ENCODE measurements around the gene LCAT. TPM values are rescaled to one million over a fixed set of nuclear protein-coding genes. Genes with fewer than 3 reads are reported as not detected.

Gene LCAT
- total RNA-seq, 1 donor from 2014 or later, result 73.8 TPM

DNA sequence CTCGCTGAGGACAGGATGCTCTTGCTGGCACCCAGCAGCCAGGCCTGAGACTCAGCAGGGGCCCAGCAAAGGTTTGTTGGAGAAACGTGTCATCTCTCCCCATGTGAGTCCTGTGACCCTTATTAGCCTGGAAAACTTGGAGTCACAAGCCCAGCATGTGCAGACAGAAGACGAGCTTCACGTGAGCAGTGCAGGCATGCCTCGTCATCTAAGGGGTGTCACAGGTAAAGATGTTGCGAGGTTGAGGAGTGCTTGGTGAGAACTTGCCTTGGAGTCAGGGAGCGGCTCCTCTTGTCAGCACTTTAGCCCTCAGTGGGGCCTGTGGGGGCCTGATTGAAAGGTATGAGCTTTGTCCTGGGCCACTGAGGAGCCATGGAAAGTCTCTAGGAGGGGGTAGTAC, 10.1 kb downstream of the LCAT start:
- H3K36me3 Mint-ChIP-seq, result no peaks in the 10 kb centered on the region
- DNase-seq (ENCODE audit: low spot score in 2 of 2, unreplicated experiment in 2 of 2), result no peak
- H3K27me3 Mint-ChIP-seq (ENCODE audit: low read depth), result no peaks in the 10 kb centered on the region
- TF ChIP-seq, protein P1, sequence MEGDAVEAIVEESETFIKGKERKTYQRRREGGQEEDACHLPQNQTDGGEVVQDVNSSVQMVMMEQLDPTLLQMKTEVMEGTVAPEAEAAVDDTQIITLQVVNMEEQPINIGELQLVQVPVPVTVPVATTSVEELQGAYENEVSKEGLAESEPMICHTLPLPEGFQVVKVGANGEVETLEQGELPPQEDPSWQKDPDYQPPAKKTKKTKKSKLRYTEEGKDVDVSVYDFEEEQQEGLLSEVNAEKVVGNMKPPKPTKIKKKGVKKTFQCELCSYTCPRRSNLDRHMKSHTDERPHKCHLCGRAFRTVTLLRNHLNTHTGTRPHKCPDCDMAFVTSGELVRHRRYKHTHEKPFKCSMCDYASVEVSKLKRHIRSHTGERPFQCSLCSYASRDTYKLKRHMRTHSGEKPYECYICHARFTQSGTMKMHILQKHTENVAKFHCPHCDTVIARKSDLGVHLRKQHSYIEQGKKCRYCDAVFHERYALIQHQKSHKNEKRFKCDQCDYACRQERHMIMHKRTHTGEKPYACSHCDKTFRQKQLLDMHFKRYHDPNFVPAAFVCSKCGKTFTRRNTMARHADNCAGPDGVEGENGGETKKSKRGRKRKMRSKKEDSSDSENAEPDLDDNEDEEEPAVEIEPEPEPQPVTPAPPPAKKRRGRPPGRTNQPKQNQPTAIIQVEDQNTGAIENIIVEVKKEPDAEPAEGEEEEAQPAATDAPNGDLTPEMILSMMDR (IDR thresholded peaks at IDR 0.05; ENCODE audit: unreplicated experiment), result no peak
- H3K9me3 Mint-ChIP-seq, result no peaks in the 10 kb centered on the region
- peaks cover 20% of the 10 kb centered on the region for H3K4me1 Mint-ChIP-seq
- H3K27ac Mint-ChIP-seq, result no peak overlapping the region
- H3K4me3 Mint-ChIP-seq, result no peak overlapping the region

- peaks cover 2% of the 10 kb centered on the region for H3K36me3 Mint-ChIP-seq
- TF ChIP-seq, protein P1 (IDR thresholded peaks at IDR 0.05; ENCODE audit: unreplicated experiment), result no peak
- H3K4me1 Mint-ChIP-seq, result peaks cover 19% of the 10 kb centered on the region
- H3K9me3 Mint-ChIP-seq, result no peaks in the 10 kb centered on the region
- no peak for DNase-seq (ENCODE audit: low spot score in 2 of 2, unreplicated experiment in 2 of 2)
- no peak overlapping the region for H3K27ac Mint-ChIP-seq
- no peak overlapping the region for H3K4me3 Mint-ChIP-seq
- H3K27me3 Mint-ChIP-seq (ENCODE audit: low read depth), result no peaks in the 10 kb centered on the region
These were observed 11.5 kb downstream of the LCAT start for GRCh38 chr16:67932462-67932840.

GRCh38 chr16:67931712-67932461, 12.0 kb downstream of the LCAT start, which contains the start of gene CTRL:
Gene CTRL (minus strand): TSS chr16:67931862. CDS start chr16:67931852, 10 bp downstream.
- Mint-ChIP-seq H3K9me3 (no peaks in the 10 kb centered on the region), H3K4me1 (peaks cover 14% of the 10 kb centered on the region), H3K4me3 (no peak within 1 kb of the TSS), H3K36me3 (peaks cover 2% of the 10 kb centered on the region), H3K27ac (no peak within 1 kb of the TSS), H3K27me3 (ENCODE audit: low read depth) (no peaks in the 10 kb centered on the region)
- no peak for DNase-seq (ENCODE audit: low spot score in 2 of 2, unreplicated experiment in 2 of 2)
- TF ChIP-seq, protein P1 (IDR thresholded peaks at IDR 0.05; ENCODE audit: unreplicated experiment), result no peak

- no peak for DNase-seq (ENCODE audit: low spot score in 2 of 2, unreplicated experiment in 2 of 2)
- no peak overlapping the region for H3K4me3 Mint-ChIP-seq
- no peaks in the 10 kb centered on the region for H3K27me3 Mint-ChIP-seq (ENCODE audit: low read depth)
- peaks cover 2% of the 10 kb centered on the region for H3K36me3 Mint-ChIP-seq
- TF ChIP-seq, protein P1 (IDR thresholded peaks at IDR 0.05; ENCODE audit: unreplicated experiment), result no peak
- H3K4me1 Mint-ChIP-seq, result peaks cover 10% of the 10 kb centered on the region
- H3K9me3 Mint-ChIP-seq, result no peaks in the 10 kb centered on the region
- no peak overlapping the region for H3K27ac Mint-ChIP-seq
These were observed 13.2 kb downstream of the LCAT start for GRCh38 chr16:67930678-67931211.

- peaks cover 6% of the 10 kb centered on the region for H3K4me1 Mint-ChIP-seq
These were observed 13.7 kb downstream of the LCAT start for GRCh38 chr16:67930191-67930590.

More at GRCh38 chr16:67930191-67930590, 13.7 kb downstream of the LCAT start:
- Mint-ChIP-seq H3K36me3 (peaks cover 2% of the 10 kb centered on the region), H3K9me3 (no peaks in the 10 kb centered on the region), H3K4me3 (no peak overlapping the region), H3K27me3 (ENCODE audit: low read depth) (no peaks in the 10 kb centered on the region), H3K27ac (no peak overlapping the region)
- TF ChIP-seq, protein P1 (IDR thresholded peaks at IDR 0.05; ENCODE audit: unreplicated experiment), result no peak
- no peak for DNase-seq (ENCODE audit: low spot score in 2 of 2, unreplicated experiment in 2 of 2)

Data from mesothelial cell of epicardium (in vitro differentiated cells).